Ramos (cell line): ENCODE data around the gene TRNAU1AP.
"Not testable (repeated sequence)": the region's sequence is repeated elsewhere in the genome, so short reads cannot be mapped to it uniquely, and the experiment has no call there.

Source experiments
- in situ Hi-C: fragments of 300-500 bp; cut with MboI; formaldehyde crosslinking; loops from one replicate; pipeline ENCODE4 v1.14.3; 2022; ENCODE audit warnings: low sequenced_read_pairs; ENCODE audit not compliant: unreplicated experiment

TRNAU1AP gene

GRCh38 chr1:28552758-28553663, at the start of gene TRNAU1AP:
TSS of gene TRNAU1AP (plus strand) at chr1:28553085. CDS start at chr1:28553111, 26 bp downstream.
- in situ Hi-C loops, result no loop called here

- in situ Hi-C loops, result loop anchor here (10.0 kb wide), 1 partner anchor 258 kb away; no protein-coding TSS in a partner anchor
Observed at GRCh38 chr1:28503117-28503516, 49.8 kb upstream of the TRNAU1AP start.

- in situ Hi-C loops, result loop anchor here (10.0 kb wide), 1 partner anchor 261 kb away; no protein-coding TSS in a partner anchor
Observed at GRCh38 chr1:28505406-28506187, 47.3 kb upstream of the TRNAU1AP start, which contains the start of gene RCC1. TSS of gene RCC1 (plus strand) at chr1:28506043. CDS start at chr1:28529867, 23,824 bp downstream.

- in situ Hi-C loops, result loop anchor here (10.0 kb wide), 1 partner anchor 262 kb away; no protein-coding TSS in a partner anchor
Observed at GRCh38 chr1:28506907-28507246, 46.0 kb upstream of the TRNAU1AP start.

- in situ Hi-C loops, result loop anchor here (10.0 kb wide), 1 partner anchor 262 kb away; no protein-coding TSS in a partner anchor
Observed at GRCh38 chr1:28507247-28507645, 45.6 kb upstream of the TRNAU1AP start.

- in situ Hi-C loops, result loop anchor here (10.0 kb wide), 1 partner anchor 263 kb away; no protein-coding TSS in a partner anchor
Observed at GRCh38 chr1:28507646-28508434, 45.0 kb upstream of the TRNAU1AP start.

GRCh38 chr1:28508435-28508754, 44.5 kb upstream of the TRNAU1AP start:
- in situ Hi-C loops, result loop anchor here (10.0 kb wide), 1 partner anchor 264 kb away; no protein-coding TSS in a partner anchor

- in situ Hi-C loops, result loop anchor here (10.0 kb wide), 1 partner anchor 265 kb away; no protein-coding TSS in a partner anchor
Observed at GRCh38 chr1:28509705-28510272, 43.1 kb upstream of the TRNAU1AP start.

- in situ Hi-C loops, result no loop called here
Observed at GRCh38 chr1:28510273-28510969, 42.5 kb upstream of the TRNAU1AP start.

- in situ Hi-C loops, result no loop called here
Observed at GRCh38 chr1:28510970-28511440, 41.9 kb upstream of the TRNAU1AP start.

- in situ Hi-C loops, result no loop called here
Observed at GRCh38 chr1:28512058-28512611, 40.8 kb upstream of the TRNAU1AP start.

GRCh38 chr1:28514445-28514933, 38.4 kb upstream of the TRNAU1AP start:
- in situ Hi-C loops, result not testable (repeated sequence)

GRCh38 chr1:28516518-28516956, 36.3 kb upstream of the TRNAU1AP start:
- in situ Hi-C loops, result no loop called here

GRCh38 chr1:28517649-28517999, 35.3 kb upstream of the TRNAU1AP start:
- in situ Hi-C loops, result no loop called here

- in situ Hi-C loops, result no loop called here
Observed at GRCh38 chr1:28518000-28518744, 34.7 kb upstream of the TRNAU1AP start.

- in situ Hi-C loops, result no loop called here
Observed at GRCh38 chr1:28518745-28519341, 34.0 kb upstream of the TRNAU1AP start.

GRCh38 chr1:28519946-28520725, 32.7 kb upstream of the TRNAU1AP start:
- in situ Hi-C loops, result no loop called here
